Sigmoid colon (tissue), 7 donors: ENCODE measurements around the gene PREX1. TPM values are rescaled to one million over a fixed set of nuclear protein-coding genes. Genes with fewer than 3 reads are reported as not detected.

Experiments used
- DNase-seq: peaks from one replicate; pipeline ENCODE4 v3.0.0-alpha.2; 2019
- H3K27ac ChIP-seq, 4 donors: fragments of 200-600 bp; sonication (generic); one replicate each; pipeline ENCODE4 v1.5.1; 2016 to 2019; ENCODE audit warnings: mild to moderate bottlenecking in 1 of 4
- H3K27me3 ChIP-seq, 3 donors: fragments of 200-600 bp; sonication (generic); one replicate each; pipeline ENCODE4 v1.5.1; 2019; ENCODE audit warnings: mild to moderate bottlenecking in 1 of 3
- H3K36me3 ChIP-seq, 4 donors: fragments of 200-600 bp; sonication (generic); one replicate each; pipeline ENCODE4 v1.5.1; 2016 to 2019
- H3K4me1 ChIP-seq, 4 donors: fragments of 200-600 bp; sonication (generic); one replicate each; pipeline ENCODE4 v1.5.1; 2017 to 2019
- H3K4me3 ChIP-seq, 4 donors: fragments of 200-600 bp; sonication (generic); one replicate each; pipeline ENCODE4 v1.5.1; 2017 to 2019; ENCODE audit warnings: mild to moderate bottlenecking in 2 of 4, moderate library complexity in 1 of 4
- H3K9me3 ChIP-seq, 4 donors: fragments of 200-600 bp in 3 of 4; sonication (generic) in 3 of 4; one replicate each; pipeline versions ENCODE4 v1.5.1 to v1.6.1; 2013 to 2019
- EP300 ChIP-seq, 4 donors: sonication (generic); formaldehyde crosslinking; IDR thresholded peaks; one replicate each; pipeline ENCODE4 v1.6.1; 2017; ENCODE audit warnings: antibody characterized with exemption in 4 of 4
- POLR2A ChIP-seq, 2 donors: fragments of 450-650 bp; IDR thresholded peaks; one replicate each; pipeline ENCODE4 v1.6.1; 2016; ENCODE audit warnings: antibody characterized with exemption in 2 of 2, mild to moderate bottlenecking in 2 of 2, moderate library complexity in 2 of 2
- POLR2AphosphoS5 ChIP-seq, 4 donors: sonication (generic); formaldehyde crosslinking; IDR thresholded peaks; one replicate each; pipeline ENCODE4 v1.6.1; 2017; ENCODE audit warnings: antibody characterized with exemption in 4 of 4
- WGBS, 2 donors: extraction: QIAGEN DNeasy Blood & Tissue Kit; methylation state at CpG; one replicate each; pipeline ENCODE4 v1.1.7; 2013; 5-methylcytosine and 5-hydroxymethylcytosine counted together
- intact Hi-C: fragments of 100-400 bp; cut with DNase I; formaldehyde crosslinking; loops from one replicate; pipeline ENCODE4 v1.15.1; 2023
- polyA plus RNA-seq, 3 donors: library from polyadenylated mRNA; stranded (reverse); fragments of 200-250 nt; gene quantifications; one replicate each; pipeline ENCODE4 v1.2.3, GENCODE V29; 2013
- total RNA-seq, 4 donors: library from RNA; depleted of rRNA; stranded (reverse); fragments of >200 nt; gene quantifications; one replicate each; pipeline ENCODE4 v1.1.0, GENCODE V29; 2016
- TF ChIP-seq, protein P1 (sequence below), 4 experiments: fragments of 450-650 bp in 3 of 4; fragments of 200-600 bp in 1 of 4; IDR thresholded peaks; one replicate each; pipeline ENCODE4 v1.5.1; 2016 to 2019; ENCODE audit warnings: antibody characterized with exemption in 4 of 4, mild to moderate bottlenecking in 3 of 4, moderate library complexity in 2 of 4
- donor health status: healthy with polysubstance abuse.
- donor health status: Bipolar disorder and iron deficiency.
- donor health status: healthy.

The PREX1 gene
- total and polyA plus RNA-seq, 7 donors, result 5.4 to 22.9 (median 15.5) TPM

- intact Hi-C loops, result loop anchor here (10.0 kb wide), 2 partner anchors 82 to 98 kb away; no protein-coding TSS in a partner anchor
- WGBS, 2 donors, result 34 to 56% methylated on average over 8 of the region's 8 CpGs
- H3K4me3 ChIP-seq, result peak overlapping the region in 1 of 4 donors; percentile 2
Observed at GRCh38 chr20:48822879-48823385, 4.9 kb downstream of the PREX1 start.

DNA sequence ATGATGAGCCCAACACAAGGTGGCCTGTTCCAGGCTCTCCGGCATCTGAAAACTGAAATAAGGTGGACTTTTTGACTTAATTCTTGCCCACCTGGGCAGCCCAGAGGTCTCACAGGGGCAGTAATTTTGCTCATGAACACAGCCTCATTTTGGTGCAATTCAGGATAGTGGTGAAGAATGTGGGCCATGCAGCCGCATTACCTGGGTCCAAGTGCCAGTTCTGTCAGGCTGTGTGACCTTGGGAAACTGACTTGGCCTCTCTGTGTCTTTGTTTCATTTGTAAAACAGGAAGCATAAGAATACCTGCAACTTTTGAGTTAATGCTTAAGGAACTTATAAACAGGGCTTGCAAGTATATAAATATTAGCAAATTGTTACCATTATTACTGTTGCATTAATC is 5.6 kb downstream of the PREX1 start:
- TF ChIP-seq POLR2A (IDR thresholded peaks at IDR 0.05) (no peak), POLR2AphosphoS5 (IDR thresholded peaks at IDR 0.05) (no peak), EP300 (IDR thresholded peaks at IDR 0.05) (no peak)
- TF ChIP-seq, protein P1, sequence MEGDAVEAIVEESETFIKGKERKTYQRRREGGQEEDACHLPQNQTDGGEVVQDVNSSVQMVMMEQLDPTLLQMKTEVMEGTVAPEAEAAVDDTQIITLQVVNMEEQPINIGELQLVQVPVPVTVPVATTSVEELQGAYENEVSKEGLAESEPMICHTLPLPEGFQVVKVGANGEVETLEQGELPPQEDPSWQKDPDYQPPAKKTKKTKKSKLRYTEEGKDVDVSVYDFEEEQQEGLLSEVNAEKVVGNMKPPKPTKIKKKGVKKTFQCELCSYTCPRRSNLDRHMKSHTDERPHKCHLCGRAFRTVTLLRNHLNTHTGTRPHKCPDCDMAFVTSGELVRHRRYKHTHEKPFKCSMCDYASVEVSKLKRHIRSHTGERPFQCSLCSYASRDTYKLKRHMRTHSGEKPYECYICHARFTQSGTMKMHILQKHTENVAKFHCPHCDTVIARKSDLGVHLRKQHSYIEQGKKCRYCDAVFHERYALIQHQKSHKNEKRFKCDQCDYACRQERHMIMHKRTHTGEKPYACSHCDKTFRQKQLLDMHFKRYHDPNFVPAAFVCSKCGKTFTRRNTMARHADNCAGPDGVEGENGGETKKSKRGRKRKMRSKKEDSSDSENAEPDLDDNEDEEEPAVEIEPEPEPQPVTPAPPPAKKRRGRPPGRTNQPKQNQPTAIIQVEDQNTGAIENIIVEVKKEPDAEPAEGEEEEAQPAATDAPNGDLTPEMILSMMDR (IDR thresholded peaks at IDR 0.05), result no peak
- WGBS, 2 donors, result 79 to 81% methylated on average over 2 of the region's 2 CpGs

More at GRCh38 chr20:48822879-48823385, 4.9 kb downstream of the PREX1 start:
- Histone ChIP-seq H3K27me3 (peaks cover 0 to 26% (median 15%) of the 10 kb centered on the region in 3 donors), H3K27ac (peak overlapping the region; percentile 43 to 62 (median 50)), H3K9me3 (no peaks in the 10 kb centered on the region), H3K36me3 (no peaks in the 10 kb centered on the region), H3K4me1 (peaks cover 0 to 5% (median 3%) of the 10 kb centered on the region in 4 donors)
- TF ChIP-seq POLR2A (IDR thresholded peaks at IDR 0.05) (no peak), POLR2AphosphoS5 (IDR thresholded peaks at IDR 0.05) (peak in 2 of 4 donors; percentile 7 to 12)
- DNase-seq, result no peak

GRCh38 chr20:48821261-48821920 is 6.4 kb downstream of the PREX1 start:
- Histone ChIP-seq H3K27ac (no peak overlapping the region), H3K9me3 (no peaks in the 10 kb centered on the region), H3K36me3 (no peaks in the 10 kb centered on the region), H3K4me3 (no peak overlapping the region), H3K27me3 (peaks cover 0 to 14% (median 5%) of the 10 kb centered on the region in 3 donors), H3K4me1 (no peaks in the 10 kb centered on the region)
- TF ChIP-seq, protein P1 (IDR thresholded peaks at IDR 0.05), result no peak
- TF ChIP-seq POLR2AphosphoS5 (IDR thresholded peaks at IDR 0.05), result no peak
- no peak for TF ChIP-seq POLR2A (IDR thresholded peaks at IDR 0.05)
- no peak for TF ChIP-seq EP300 (IDR thresholded peaks at IDR 0.05)
- DNase-seq, result no peak
- WGBS, 2 donors, result 69 to 70% methylated on average over 8 of the region's 8 CpGs
- intact Hi-C loops, result loop anchor here (10.0 kb wide), 2 partner anchors 83 to 97 kb away; no protein-coding TSS in a partner anchor

More for the DNA sequence above, 5.6 kb downstream of the PREX1 start:
- Histone ChIP-seq H3K4me1 (peaks cover 0 to 2% (median 1%) of the 10 kb centered on the region in 4 donors), H3K9me3 (no peaks in the 10 kb centered on the region), H3K27me3 (peaks cover 0 to 22% (median 13%) of the 10 kb centered on the region in 3 donors), H3K4me3 (no peak overlapping the region), H3K27ac (no peak overlapping the region), H3K36me3 (no peaks in the 10 kb centered on the region)
- no peak for DNase-seq
- intact Hi-C loops, result loop anchor here (10.0 kb wide), 2 partner anchors 83 to 97 kb away; no protein-coding TSS in a partner anchor

- no peak overlapping the region for H3K27ac ChIP-seq
Observed at GRCh38 chr20:48820649-48820973, 7.2 kb downstream of the PREX1 start.

More at GRCh38 chr20:48820649-48820973, 7.2 kb downstream of the PREX1 start:
- Histone ChIP-seq H3K36me3 (no peaks in the 10 kb centered on the region), H3K9me3 (no peaks in the 10 kb centered on the region), H3K4me1 (no peaks in the 10 kb centered on the region), H3K4me3 (no peak overlapping the region), H3K27me3 (peaks cover 0 to 9% (median 3%) of the 10 kb centered on the region in 3 donors)
- 69 to 81% methylated on average over 8 of the region's 8 CpGs for WGBS, 2 donors
- TF ChIP-seq, protein P1 (IDR thresholded peaks at IDR 0.05), result no peak
- TF ChIP-seq POLR2A (IDR thresholded peaks at IDR 0.05), result no peak
- TF ChIP-seq POLR2AphosphoS5 (IDR thresholded peaks at IDR 0.05), result no peak
- TF ChIP-seq EP300 (IDR thresholded peaks at IDR 0.05), result no peak
- no peak for DNase-seq
- intact Hi-C loops, result loop anchor here (10.0 kb wide), 2 partner anchors 84 to 96 kb away; no protein-coding TSS in a partner anchor
